Midbrain (tissue), 1 donor: ENCODE measurements around the gene GRP.

ENCODE experiments used
- DNase-seq: peaks from one replicate; lab custom pipeline; 2025; lab: John Stamatoyannopoulos, UW

Gene GRP

GRCh38 chr18:59219672-59220163, at the start of gene GRP:
Gene GRP, plus strand, starts transcription at chr18:59220158. Its CDS starts 108 bp downstream, at chr18:59220266.
- DNase-seq, result no peak

- DNase-seq, result no peak
These were observed 47.2 kb upstream of the GRP start for GRCh38 chr18:59172664-59173249.

- DNase-seq, result no peak
These were observed 42.5 kb upstream of the GRP start for GRCh38 chr18:59177485-59177884.

- DNase-seq, result no peak
These were observed 39.7 kb upstream of the GRP start for GRCh38 chr18:59180150-59180845.

DNA sequence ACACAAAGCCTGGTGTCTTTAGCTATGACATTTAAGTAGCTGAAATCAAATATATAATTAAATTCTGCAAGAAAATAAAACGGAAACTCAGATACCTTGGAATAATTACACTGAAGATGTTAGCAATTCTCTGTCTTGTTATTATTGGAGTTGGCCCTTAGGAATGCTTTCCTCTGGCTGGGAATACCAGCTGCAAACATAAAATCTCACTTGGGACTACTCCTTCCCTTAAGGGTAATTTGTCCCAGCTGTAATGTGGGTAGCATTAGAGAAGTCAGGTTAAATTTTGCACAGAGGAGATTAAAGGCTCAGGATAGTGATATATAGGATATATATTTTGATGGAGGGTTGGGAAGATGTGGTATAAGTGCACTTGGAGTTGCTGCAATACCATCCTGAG, 37.3 kb upstream of the GRP start:
- DNase-seq, result no peak

GRCh38 chr18:59189008-59189407, 30.9 kb upstream of the GRP start:
- DNase-seq, result no peak

GRCh38 chr18:59189746-59190145, 30.2 kb upstream of the GRP start:
- DNase-seq, result no peak

GRCh38 chr18:59196161-59196725, 23.7 kb upstream of the GRP start:
- no peak for DNase-seq

DNA sequence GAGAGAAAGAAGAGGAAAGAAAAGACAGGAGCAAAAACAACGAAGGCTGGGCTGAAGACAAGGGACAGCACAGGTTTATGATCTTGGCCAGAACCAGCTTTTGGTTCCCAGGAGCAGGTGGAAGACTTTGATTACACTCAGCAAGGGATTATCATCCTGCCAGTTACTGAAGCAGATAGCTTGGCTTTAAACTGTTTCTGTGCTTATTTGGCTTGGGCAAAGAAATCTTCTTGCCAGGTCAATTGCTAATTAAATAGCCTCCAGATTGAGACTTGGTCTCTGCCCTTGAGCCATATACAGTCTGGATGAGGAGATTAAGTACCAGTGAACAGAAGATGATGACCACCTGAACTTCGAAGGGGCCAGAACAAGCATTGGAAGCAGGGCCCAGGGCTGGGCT, 22.3 kb upstream of the GRP start:
- DNase-seq, result no peak

- DNase-seq, result no peak
These were observed 21.7 kb upstream of the GRP start for GRCh38 chr18:59198215-59198614.

- no peak for DNase-seq
These were observed 19.2 kb upstream of the GRP start for GRCh38 chr18:59200787-59201186.

- no peak for DNase-seq
These were observed 17.6 kb upstream of the GRP start for GRCh38 chr18:59202258-59202820.

GRCh38 chr18:59207506-59207905, 12.5 kb upstream of the GRP start:
- DNase-seq, result no peak

- no peak for DNase-seq
These were observed 11.3 kb upstream of the GRP start for GRCh38 chr18:59208602-59209125.

GRCh38 chr18:59210299-59210698, 9.7 kb upstream of the GRP start:
- no peak for DNase-seq

DNA sequence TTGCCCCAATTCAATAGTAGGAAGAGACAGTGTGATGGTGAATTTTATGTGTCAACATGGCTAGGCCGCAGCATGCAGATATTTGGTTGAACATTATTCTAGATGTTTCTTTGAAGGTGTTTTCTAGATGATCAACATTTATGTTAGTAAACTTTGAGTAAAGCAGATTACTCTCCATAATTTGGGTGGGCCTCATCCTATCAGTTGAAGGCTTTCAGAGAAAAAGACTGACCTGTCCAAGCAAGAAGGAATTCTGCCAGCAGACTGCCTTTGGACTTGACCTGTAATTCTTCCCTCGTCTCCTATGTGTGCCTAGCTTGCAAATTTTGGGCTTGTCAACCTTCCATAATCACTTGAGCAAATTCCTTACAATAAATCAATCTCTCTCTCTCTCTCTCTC, 8.3 kb upstream of the GRP start:
- DNase-seq, result no peak

DNA sequence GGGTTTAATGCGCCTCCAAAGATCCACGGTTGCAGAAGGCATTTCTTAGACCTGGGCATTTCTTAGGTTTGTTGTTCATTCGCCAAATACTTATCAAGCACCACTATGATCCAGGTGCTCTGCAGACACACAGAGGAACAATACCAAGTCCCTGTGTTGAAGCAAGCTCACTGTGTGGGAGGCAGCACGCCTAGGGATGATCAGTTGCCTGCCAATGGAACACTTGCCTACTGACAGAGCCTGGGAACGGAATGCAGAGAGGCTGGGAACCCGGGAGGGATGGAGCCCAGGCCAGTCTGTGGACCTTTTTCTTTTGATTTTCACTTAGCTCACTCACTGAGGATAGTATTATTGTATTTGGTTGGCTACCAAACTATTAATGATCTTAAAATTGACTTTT, 1.9 kb upstream of the GRP start:
- no peak for DNase-seq

- DNase-seq, result no peak
These were observed 316 bp downstream of the GRP start for GRCh38 chr18:59220164-59220783.

DNA sequence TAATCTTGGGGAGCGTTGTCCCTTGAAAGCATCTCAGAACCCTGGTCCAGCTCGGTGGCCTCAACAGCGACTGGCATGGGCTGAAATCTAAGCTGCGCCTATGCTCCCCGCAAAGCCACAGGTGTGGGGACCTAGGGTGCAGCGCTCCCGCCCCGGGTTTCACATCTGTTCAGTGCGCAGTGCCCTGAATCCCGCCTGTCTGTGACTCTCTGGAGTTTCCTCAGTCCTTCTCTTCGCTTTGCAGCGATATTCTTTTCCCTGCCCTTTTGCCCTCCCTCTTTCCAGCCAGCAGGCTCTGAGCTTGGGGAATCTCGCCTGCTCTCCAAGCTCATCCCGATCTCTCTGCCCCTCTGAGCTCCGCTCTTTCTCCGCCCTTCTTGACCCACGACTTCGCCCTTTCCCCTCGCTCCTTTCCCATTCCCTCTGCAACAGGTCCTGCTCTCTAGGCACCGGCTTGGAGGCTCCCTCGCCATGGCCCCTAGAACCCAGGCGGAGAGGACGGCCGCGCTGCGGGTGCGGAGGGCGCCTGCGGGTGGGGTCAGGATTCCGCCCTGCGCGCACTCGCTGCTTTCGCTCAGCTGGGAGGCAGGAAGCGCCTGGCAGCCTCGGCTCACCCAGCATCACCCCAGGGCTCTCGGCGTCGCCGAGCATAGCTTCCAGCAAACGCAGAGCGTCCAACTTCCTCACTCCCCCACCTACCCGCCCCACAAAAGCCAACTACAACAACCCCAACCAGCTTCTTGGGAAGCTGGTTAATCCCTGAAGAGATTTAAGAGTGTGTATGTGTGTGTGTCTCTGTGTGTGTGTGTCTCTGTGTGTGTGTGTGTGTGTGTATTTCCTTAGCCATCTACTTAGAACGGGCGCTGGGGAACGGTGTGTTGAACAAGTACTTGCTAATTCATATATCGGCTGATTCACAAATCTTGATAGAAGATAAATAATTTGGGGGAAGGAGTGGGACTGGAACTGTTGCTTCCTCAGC, 1.1 kb downstream of the GRP start:
- no peak for DNase-seq

- no peak for DNase-seq
These were observed 2.4 kb downstream of the GRP start for GRCh38 chr18:59222341-59222740.

GRCh38 chr18:59228351-59228750, 8.4 kb downstream of the GRP start:
- DNase-seq, result no peak
